ENCODE results near the gene SDK1.

The SDK1 gene

GRCh38 chr7:4157651-4158050, 856.6 kb downstream of the SDK1 start:
- DNase-seq (ENCODE audit: low spot score), result no peak

GRCh38 chr7:4158441-4159153, 857.5 kb downstream of the SDK1 start:
- no peak for DNase-seq (ENCODE audit: low spot score)

- DNase-seq (ENCODE audit: low spot score), result no peak
These were observed 858.1 kb downstream of the SDK1 start for GRCh38 chr7:4159154-4159501.

- DNase-seq (ENCODE audit: low spot score), result no peak
These were observed 858.9 kb downstream of the SDK1 start for GRCh38 chr7:4159761-4160554.

- DNase-seq (ENCODE audit: low spot score), result no peak
These were observed 862.0 kb downstream of the SDK1 start for GRCh38 chr7:4162884-4163564.

GRCh38 chr7:4163565-4164203, 862.6 kb downstream of the SDK1 start:
- no peak for DNase-seq (ENCODE audit: low spot score)

GRCh38 chr7:4164556-4164955, 863.5 kb downstream of the SDK1 start:
- DNase-seq (ENCODE audit: low spot score), result no peak

GRCh38 chr7:4166340-4166739, 865.3 kb downstream of the SDK1 start:
- no peak for DNase-seq (ENCODE audit: low spot score)

- DNase-seq (ENCODE audit: low spot score), result no peak
These were observed 865.8 kb downstream of the SDK1 start for GRCh38 chr7:4166807-4167206.

- no peak for DNase-seq (ENCODE audit: low spot score)
These were observed 866.4 kb downstream of the SDK1 start for GRCh38 chr7:4167385-4167910.

- no peak for DNase-seq (ENCODE audit: low spot score)
These were observed 867.0 kb downstream of the SDK1 start for GRCh38 chr7:4168041-4168440.

- no peak for DNase-seq (ENCODE audit: low spot score)
These were observed 867.5 kb downstream of the SDK1 start for GRCh38 chr7:4168541-4168940.

- no peak for DNase-seq (ENCODE audit: low spot score)
These were observed 868.4 kb downstream of the SDK1 start for GRCh38 chr7:4169455-4169854.

GRCh38 chr7:4170997-4171786, 870.1 kb downstream of the SDK1 start:
- no peak for DNase-seq (ENCODE audit: low spot score)

GRCh38 chr7:4172883-4173282, 871.8 kb downstream of the SDK1 start:
- no peak for DNase-seq (ENCODE audit: low spot score)

- DNase-seq (ENCODE audit: low spot score), result no peak
These were observed 872.6 kb downstream of the SDK1 start for GRCh38 chr7:4173615-4174014.

GRCh38 chr7:4174016-4174415, 873.0 kb downstream of the SDK1 start:
- no peak for DNase-seq (ENCODE audit: low spot score)

- no peak for DNase-seq (ENCODE audit: low spot score)
These were observed 873.4 kb downstream of the SDK1 start for GRCh38 chr7:4174451-4174850.

- no peak for DNase-seq (ENCODE audit: low spot score)
These were observed 873.8 kb downstream of the SDK1 start for GRCh38 chr7:4174884-4175283.

- DNase-seq (ENCODE audit: low spot score), result no peak
These were observed 874.4 kb downstream of the SDK1 start for GRCh38 chr7:4175346-4175973.

GRCh38 chr7:4177001-4177400, 875.9 kb downstream of the SDK1 start:
- DNase-seq (ENCODE audit: low spot score), result no peak

Data from CD4-positive, alpha-beta T cell treated with Interleukin-15 for 4 hours (primary cell).